HG02610 (cell line): Measurements from ENCODE around the gene HBM.
"Not testable (repeated sequence)": the region's sequence is repeated elsewhere in the genome, so short reads cannot be mapped to it uniquely, and the experiment has no call there.

ENCODE experiments used
- ATAC-seq: cut with Tn5 transposase; IDR thresholded peaks from one replicate; pipeline ENCODE4 v1.9.1; 2021; ENCODE audit warnings: mild to moderate bottlenecking, moderate library complexity; ENCODE audit not compliant: unreplicated experiment

The HBM gene

DNA sequence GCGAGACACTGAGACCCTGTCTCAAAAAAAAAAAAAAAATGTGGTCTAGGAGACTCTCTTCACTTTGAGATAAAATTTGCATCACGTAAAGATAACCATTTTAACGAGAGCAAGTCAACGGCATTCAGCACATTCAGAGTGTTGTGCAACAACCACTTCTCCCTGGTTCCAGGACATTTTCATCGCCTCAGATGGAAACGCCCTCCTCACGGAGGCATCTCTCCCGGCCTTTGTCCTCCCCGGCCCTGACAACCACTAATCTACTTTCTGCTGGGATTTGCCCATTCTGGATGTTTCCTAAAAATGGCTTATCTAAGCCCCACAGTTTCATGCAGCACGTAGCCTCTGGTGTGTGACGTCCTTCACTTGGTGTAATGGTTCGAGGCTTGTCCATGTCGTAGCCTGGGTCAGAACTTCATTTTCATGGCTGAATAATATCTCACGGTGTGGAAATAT is 21.0 kb upstream of the HBM start:
- ATAC-seq, result no peak

DNA sequence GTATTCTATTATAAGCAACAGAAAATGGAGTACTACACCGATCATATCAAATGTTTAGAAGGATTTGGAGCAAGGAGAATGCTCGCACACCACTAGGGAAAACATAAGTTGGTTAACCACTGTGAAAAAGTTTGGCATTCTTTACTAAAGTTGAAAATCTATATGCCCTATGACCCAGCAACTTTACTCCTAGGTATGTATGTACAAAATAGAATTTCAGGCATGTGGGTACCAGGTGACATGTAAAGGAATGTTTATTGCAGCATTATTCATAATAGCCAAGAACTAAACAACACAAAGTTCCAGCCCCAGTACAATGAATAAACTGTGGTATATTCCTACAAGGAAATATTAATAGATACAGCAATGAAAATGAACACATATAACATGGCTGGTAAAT is 19.1 kb upstream of the HBM start:
- ATAC-seq, result no peak

DNA sequence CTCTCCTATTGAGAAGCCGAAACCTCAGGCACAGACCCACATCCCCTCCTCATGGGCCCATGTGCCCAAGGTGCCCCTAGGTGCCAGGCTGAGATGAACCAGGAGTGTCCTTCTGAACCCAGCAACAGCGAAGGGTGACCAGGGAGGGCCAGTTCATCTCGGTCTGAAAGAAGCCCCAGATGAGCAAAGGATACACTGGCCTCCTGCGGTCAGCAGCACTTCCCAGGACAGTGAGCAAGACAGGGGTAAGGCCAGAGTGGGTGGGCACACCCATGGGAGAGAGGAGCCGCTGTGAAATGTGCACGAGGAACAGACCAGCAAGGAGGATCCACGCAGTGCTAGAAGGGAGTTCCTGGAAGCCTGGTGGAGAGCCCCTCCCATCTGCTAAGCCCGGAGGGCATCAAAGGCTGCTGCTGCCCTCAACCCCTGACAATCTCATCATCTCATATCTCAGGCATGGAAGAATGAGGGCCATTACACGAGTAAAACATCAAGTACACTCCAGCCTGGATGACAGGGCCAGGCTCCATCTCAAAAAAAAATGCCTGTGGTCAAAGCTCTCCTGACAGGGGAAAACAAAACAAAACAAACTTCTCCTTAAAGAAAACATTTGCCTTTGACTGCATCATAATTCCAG is 16.6 kb upstream of the HBM start:
- ATAC-seq, result no peak

DNA sequence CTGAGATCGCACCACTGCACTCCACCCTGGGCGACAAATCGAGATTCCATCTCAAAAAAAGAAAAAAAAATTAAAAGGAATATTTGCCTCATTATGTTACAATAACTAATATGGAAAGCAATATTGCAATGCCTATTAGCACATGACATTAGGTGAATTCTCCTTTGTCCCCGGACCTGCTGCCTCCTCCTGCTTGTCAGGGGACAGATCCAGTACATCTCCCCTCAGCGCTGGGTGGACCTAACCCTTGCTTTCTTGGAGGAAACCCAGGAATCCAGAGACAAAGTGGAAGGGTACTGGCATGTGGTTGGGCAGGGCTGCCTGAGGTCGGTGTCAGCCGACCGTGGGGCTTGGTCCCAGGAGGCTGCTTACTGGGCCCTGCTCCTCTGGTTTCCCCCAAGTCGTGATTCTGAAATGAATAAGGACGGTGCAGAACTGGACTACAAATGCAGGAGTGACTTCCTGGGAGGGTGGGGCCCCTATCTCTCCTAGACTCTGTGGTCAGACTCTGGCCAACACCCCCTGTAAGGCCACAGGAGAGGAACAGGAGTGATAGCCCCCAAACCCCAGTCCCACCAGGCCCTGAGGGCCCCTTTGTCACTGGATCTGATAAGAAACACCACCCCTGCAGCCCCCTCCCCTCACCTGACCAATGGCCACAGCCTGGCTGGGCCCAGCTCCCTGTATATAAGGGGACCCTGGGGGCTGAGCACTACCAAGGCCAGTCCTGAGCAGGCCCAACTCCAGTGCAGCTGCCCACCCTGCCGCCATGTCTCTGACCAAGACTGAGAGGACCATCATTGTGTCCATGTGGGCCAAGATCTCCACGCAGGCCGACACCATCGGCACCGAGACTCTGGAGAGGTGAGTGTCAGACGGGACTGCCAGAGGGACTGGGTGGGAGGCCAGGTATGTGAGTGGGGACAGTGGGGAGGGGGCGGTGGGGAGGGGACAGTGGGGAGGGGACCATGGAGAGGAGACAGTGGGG is 13.3 kb upstream of the HBM start, which contains the start of gene HBZ:
TSS of gene HBZ (plus strand) at position 504 of the 988 bp plus-strand sequence. CDS start at position 770, 266 bp downstream.
- ATAC-seq, result no peak

DNA sequence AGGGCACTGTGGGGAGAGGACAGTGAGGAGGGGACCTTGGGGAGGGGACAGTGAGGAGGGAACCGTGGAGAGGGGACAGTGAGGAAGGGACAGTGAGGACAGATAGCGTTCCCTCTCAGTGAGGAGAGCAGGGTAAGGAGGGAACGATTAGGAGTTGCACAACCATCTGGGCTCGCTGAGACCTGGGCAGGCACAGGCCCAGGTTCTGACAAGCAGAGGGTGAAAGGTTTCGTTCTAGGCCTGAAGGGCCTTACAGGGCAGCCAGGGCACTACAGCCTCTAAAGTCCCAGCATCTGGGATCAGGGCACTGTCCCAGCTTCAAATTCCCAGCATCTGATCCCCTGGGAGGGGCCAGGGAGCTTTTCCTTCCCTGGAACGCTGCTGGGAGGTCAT is 12.7 kb upstream of the HBM start:
- ATAC-seq, result not testable (repeated sequence)

DNA sequence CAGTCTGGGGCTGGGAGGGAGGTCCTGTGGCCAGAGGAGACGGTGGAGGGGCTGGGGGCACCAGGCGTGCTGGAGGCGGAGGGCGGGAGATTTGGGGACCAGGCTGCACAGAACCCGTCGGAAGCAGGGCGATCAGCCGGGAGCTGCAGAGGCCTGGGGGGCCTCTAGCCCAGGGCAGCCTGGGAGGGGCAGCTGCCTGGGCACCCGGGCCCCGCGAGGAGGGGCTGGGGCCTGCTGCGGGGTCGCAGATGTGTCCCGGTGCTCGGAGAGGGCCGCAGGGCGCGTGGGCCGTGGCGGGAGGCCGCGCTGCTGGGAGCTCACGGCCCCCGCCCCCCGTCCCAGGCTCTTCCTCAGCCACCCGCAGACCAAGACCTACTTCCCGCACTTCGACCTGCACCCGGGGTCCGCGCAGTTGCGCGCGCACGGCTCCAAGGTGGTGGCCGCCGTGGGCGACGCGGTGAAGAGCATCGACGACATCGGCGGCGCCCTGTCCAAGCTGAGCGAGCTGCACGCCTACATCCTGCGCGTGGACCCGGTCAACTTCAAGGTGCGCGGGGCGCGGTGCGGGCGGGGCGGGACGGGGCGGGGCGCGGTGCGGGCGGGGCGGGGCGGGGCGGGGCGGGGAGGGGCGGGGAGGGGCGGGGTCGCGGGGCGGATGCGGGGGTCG is 12.1 kb upstream of the HBM start:
- ATAC-seq, result not testable (repeated sequence)

DNA sequence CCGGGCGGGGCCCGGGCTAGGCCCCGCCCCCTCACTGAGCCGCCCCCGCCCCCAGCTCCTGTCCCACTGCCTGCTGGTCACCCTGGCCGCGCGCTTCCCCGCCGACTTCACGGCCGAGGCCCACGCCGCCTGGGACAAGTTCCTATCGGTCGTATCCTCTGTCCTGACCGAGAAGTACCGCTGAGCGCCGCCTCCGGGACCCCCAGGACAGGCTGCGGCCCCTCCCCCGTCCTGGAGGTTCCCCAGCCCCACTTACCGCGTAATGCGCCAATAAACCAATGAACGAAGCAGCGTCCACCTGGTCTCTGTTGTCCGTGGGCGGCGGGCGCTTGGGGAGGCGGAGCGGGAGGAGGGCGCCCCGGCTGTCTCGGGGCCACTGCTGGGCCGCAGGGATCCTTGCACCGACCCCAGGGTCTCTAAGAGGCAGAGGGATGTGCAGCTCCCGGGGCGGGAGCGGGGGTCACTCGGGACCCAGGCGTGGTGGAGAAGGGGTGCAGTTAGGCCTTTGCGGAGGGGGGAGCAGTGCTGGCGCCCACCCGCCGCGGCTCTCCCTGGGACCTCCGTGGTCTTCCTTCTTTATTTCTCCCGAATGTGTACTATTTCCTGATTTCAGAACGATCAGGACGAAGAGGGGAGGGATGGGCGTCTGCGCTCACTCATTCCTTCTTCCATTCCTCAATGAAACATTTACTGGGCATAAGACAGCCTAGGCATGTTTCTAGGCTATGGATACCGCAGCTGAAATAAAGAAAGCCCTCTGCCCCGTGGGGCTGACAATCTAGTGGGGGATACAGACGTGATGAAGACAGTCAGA is 11.4 kb upstream of the HBM start:
- ATAC-seq, result no peak

DNA sequence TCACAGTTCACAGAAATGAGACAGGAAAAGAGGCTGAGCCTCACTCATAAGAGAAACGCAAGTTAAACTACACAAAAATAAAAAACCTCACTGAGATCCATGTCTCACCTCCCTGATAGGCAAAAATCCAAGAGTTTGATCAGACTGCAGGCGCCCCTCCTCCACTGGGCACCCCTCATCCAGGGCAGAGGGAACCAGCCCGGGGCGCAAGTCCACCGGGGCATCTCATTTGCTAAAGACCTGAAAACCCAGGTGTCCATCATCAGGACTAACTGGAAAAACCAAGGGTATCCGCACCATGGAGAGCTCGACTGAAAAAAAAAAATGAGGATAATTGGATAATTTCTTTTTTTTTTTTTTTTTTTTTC is 10.8 kb upstream of the HBM start:
- no peak for ATAC-seq

DNA sequence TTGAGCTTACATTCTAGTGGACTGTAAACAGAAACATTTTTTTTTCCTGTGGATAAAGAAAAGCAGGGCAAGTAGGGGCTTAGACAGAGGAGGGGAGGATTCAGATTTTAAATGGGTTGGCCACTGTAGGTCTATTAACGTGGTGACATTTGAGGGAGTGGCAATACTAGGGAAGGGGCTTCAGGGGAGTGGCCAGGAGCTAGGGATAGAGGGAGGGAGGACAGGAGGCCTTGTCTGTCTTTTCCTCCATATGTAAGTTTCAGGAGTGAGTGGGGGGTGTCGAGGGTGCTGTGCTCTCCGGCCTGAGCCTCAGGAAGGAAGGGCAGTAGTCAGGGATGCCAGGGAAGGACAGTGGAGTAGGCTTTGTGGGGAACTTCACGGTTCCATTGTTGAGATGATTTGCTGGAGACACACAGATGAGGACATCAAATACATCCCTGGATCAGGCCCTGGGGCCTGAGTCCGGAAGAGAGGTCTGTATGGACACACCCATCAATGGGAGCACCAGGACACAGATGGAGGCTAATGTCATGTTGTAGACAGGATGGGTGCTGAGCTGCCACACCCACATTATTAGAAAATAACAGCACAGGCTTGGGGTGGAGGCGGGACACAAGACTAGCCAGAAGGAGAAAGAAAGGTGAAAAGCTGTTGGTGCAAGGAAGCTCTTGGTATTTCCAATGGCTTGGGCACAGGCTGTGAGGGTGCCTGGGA is 6.5 kb upstream of the HBM start:
- ATAC-seq, result no peak

DNA sequence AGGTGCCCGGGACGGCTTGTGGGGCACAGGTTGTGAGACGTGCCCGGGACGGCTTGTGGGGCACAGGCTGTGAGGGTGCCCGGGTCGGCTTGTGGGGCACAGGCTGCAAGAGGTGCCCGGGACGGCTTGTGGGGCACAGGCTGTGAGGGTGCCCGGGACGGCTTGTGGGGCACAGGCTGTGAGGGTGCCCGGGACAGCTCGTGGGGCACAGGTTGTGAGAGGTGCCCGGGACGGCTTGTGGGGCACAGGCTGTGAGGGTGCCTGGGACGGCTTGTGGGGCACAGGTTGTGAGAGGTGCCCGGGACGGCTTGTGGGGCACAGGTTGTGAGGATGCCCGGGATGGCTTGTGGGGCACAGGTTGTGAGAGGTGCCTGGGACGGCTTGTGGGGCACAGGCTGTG is 5.5 kb upstream of the HBM start:
- not testable (repeated sequence) for ATAC-seq

DNA sequence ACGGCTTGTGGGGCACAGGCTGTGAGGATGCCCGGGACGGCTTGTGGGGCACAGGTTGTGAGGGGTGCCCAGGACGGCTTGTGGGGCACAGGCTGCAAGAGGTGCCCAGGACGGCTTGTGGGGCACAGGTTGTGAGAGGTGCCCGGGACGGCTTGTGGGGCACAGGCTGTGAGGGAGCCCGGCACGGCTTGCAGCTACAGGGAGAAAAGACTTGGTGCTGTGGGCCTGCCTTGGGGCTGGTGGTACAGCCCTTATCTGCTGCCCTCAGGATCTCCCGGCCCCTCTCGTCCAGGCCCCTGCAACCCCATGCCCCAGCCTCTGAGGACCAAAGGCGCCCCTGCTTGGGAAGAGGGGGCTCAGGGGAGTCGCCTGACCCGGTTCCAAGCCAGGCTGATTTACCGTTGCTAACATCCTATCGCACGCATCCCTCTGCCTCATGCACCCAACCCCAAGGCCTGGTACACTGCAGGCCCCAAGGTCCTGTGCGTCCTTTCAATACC is 5.0 kb upstream of the HBM start:
- no peak for ATAC-seq

DNA sequence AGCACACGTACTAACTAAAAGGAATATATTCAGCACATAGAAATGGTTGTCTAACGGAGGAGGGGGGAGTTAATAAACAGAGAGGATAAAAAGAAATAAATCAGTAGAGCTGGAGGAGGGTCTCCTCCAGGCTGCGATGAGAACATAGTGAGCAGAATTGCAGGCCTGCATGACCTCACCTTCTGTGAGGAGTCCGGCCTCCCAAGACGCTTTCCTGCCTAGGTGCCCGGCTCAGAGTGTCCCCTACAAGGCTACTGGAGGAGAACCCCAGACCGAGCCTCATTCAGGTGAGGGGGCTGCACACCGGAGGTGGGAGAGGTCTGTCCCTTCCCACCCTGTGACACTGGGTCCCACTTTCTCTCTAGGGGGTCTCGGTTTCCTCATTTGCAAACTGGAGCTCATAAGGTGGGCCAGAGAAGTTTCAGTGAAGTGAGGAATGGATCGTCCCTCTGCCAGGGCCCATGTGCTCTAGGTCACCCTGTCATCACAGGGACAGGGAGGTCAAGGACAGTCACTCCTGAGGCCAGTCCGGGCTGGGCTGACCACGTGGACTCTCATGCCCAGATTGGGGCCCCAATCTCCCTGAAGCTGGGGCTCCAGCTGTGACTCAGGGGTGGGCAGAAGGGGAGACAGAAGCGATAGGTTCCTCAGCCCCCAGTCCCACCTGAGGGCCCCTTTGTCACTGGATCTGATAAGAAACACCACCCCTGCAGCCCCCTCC is 3.3 kb upstream of the HBM start:
- ATAC-seq, result no peak

DNA sequence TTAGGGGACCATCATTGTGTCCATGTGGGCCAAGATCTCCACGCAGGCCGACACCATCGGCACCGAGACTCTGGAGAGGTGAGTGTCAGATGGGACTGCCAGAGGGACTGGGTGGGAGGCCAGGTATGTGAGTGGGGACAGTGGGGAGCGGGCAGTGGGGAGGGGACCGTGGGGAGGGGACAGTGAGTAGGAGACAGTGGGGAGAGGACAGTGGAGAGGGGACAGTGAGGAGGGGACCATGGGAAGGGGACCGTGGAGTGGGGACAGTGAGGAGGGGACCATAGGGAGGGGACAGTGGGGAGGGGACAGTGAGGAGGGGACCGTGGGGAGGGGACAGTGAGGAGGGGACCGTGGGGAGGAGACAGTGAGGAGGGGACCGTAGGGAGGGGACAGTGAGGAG is 2.6 kb upstream of the HBM start:
- not testable (repeated sequence) for ATAC-seq

DNA sequence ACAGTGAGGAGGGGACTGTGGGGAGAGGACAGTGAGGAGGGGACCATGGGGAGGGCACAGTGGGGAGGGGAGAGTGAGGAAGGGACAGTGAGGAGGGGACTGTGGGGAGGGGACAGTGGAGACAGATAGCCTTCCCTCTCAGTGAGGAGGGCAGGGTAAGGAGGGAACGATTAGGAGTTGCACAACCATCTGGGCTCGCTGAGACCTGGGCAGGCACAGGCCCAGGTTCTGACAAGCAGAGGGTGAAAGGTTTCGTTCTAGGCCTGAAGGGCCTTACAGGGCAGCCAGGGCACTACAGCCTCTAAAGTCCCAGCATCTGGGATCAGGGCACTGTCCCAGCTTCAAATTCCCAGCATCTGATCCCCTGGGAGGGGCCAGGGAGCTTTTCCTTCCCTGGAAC is 2.1 kb upstream of the HBM start:
- ATAC-seq, result not testable (repeated sequence)

DNA sequence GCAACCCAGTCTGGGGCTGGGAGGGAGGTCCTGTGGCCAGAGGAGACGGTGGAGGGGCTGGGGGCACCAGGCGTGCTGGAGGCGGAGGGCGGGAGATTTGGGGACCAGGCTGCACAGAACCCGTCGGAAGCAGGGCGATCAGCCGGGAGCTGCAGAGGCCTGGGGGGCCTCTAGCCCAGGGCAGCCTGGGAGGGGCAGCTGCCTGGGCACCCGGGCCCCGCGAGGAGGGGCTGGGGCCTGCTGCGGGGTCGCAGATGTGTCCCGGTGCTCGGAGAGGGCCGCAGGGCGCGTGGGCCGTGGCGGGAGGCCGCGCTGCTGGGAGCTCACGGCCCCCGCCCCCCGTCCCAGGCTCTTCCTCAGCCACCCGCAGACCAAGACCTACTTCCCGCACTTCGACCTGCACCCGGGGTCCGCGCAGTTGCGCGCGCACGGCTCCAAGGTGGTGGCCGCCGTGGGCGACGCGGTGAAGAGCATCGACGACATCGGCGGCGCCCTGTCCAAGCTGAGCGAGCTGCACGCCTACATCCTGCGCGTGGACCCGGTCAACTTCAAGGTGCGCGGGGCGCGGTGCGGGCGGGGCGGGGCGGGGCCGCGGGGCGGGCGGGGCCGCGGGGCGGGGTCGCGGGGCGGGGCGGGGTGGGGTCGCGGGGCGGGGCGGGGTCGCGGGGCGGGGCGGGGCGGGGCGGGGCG is 1.5 kb upstream of the HBM start:
- ATAC-seq, result not testable (repeated sequence)

DNA sequence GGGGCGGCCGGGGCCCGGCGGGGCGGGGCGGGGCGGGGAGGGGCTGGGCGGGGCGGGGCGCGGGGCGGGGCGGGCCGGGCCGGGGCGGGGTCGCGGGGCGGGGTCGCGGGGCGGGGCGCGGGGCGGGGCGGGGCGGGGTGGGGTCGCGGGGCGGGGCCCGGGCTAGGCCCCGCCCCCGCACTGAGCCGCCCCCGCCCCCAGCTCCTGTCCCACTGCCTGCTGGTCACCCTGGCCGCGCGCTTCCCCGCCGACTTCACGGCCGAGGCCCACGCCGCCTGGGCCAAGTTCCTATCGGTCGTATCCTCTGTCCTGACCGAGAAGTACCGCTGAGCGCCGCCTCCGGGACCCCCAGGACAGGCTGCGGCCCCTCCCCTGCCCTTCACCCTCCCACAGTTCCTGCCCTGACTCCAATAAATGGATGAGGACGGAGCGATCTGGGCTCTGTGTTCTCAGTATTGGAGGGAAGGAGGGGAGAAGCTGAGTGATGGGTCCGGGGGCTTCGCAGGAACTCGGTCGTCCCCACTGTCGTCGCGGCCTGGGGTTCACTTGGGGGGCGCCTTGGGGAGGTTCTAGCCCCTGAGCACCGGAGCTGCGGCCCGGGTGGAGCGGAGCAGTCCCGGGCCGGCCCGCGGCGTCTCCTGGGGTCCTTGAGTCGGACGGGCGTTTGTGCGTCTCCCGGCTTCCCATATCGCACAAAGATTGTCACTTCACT is 795 bp upstream of the HBM start:
- no peak for ATAC-seq

DNA sequence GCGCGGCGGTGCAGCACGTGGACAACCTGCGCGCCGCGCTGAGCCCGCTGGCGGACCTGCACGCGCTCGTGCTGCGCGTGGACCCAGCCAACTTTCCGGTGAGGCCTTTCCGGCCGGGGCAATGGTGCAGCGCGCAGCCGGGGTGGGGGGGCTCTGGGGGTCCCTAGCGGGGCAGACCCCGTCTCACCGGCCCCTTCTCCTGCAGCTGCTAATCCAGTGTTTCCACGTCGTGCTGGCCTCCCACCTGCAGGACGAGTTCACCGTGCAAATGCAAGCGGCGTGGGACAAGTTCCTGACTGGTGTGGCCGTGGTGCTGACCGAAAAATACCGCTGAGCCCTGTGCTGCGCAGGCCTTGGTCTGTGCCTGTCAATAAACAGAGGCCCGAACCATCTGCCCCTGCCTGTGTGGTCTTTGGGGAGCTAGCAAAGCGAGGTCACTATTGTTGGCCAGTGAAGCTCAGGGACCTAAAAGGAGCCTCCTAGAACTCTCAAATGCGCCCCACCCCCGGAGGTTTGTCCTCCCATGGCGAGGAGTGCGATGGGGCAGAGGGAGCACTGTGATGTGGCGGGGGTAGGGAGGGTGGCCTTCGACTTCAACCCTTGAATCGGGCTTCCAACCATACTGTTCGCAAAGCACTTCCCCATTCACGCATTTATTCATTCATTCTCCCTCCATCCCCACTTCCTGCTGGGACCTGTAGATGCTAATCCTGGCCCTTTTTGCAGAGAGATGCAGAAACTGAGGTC is 770 bp downstream of the HBM start:
- no peak for ATAC-seq
